NCI-H345 treated with DMSO at 0.1 percent for 48 hours (cell line): Measurements from ENCODE around the gene NUP133.
A peak's percentile ranks its signal among the peaks of the same experiment; 100 is the strongest.
"Not testable (repeated sequence)": the region's sequence is repeated elsewhere in the genome, so short reads cannot be mapped to it uniquely, and the experiment has no call there.

Experiments
- DNase-seq: peaks from one replicate; lab custom pipeline; 2025; ENCODE audit not compliant: unreplicated experiment; lab: John Stamatoyannopoulos, UW

The NUP133 gene

DNA sequence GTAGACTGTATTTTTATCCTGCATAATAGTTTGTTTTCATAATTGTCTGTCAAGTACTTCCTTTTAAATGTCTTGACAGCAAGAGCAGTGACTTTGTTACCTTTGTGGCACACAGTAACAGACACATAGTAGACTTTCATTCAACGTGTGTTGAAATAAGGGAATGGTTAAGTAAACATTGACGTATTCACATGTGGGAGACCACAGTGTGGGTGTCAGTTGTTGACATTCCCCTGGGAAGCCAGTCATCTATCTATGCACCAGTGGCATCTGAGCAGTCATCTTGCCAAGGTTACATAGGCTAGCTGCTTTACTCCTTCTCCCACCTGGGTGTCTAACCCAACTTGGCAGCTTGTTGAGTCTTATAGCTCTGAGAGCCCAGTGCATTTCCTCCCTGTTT, 1.4 kb upstream of the NUP133 start:
- peak; percentile 38 for DNase-seq

DNA sequence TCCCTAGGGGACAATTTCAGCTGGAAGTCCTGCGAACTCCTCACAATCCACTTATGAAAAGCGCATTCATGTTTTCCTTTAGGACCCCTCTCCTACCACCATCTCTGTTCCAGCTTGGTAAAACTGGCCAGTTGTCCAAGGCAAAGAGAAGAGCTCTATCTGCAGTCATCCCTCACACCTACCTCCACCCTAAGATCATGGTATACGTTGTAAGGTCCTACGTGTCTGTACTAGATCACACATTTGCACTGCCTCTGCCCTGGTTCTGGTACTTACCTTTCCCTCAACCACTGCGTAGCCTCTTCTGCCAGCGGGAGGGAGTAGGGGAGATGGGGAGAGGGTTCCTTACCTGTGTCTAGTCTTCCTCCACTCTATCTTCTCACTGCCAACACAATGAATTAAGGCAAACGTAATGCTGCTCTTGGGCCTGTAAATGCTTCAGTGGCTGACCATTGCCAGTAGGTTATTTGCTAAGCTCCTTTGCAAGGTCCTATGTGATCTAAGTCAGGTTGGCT, 739 bp upstream of the NUP133 start:
- no peak for DNase-seq

DNA sequence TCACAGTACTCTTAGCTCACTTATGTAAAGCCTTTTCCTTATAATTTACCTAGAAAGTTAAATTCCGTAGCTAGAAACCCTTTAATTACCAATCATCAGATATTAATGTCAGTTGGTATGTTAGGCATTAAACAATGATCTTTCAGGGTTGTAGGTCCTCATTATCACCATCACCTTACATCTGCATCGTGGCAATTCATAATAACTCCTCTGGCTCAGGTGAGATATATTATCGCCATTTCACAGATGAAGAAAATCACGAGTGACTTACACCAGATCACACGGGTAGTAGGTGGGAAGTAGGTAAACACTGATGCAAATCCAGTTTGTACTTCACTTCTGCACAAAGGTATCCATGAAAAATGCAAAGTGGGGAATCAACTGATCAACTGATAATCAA, 639 bp downstream of the NUP133 start:
- DNase-seq: no peak

DNA sequence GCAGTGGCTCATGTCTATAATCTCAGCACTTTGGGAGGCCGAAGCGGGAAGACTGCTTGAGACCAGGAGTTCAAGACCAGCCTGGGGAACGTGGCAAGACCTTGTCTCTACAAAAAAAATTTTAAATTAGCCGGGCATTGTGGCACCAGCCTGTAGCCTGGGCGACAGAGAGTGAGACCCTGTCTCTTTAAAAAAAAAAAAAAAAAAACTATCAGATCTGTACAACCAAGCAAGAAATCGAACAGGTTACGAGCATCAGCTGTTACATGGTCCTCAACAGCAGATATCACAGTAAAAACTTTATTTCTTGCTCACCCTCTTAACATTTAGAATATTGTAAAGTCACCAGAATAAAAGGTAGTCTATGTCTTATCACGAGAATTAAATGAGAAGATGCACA, 1.5 kb downstream of the NUP133 start:
- no peak for DNase-seq

DNA sequence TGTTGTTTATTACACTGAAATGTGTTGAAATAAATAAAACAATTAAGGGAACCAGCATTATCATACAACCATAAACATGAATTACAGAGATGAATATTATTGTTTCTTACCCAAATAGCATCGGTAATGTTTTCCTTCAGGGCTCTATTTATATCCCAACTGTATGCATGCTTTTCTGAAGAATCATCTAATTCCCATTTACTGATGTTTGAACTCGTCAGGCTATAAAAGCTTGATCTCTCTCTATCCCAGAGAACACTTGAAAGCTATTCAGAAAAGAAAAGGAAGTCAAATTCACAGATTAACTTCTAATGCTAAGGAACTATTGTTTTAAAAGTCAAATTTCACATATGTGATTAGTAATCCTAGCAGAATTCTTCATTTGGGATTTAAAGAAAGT, 12.4 kb downstream of the NUP133 start:
- DNase-seq: no peak

DNA sequence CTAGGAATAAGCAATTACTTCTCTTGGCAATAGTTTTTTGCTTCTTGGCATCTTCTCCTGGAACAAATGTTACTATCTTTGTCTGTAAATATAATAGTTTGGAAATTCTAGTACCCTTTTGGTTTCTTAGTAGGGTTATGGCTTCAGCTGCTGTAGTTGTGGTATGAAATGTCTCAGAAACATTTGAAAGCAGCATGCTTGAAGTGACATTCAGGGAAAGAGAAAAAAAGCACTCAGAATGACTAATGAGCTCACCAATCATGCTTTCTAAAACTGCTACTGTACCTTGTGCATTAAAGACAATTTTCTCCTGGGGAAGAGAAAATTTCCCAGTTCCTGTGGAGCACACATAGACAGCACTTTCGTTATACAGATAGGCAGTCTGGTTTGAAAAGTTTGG, 21.0 kb downstream of the NUP133 start:
- no peak for DNase-seq

DNA sequence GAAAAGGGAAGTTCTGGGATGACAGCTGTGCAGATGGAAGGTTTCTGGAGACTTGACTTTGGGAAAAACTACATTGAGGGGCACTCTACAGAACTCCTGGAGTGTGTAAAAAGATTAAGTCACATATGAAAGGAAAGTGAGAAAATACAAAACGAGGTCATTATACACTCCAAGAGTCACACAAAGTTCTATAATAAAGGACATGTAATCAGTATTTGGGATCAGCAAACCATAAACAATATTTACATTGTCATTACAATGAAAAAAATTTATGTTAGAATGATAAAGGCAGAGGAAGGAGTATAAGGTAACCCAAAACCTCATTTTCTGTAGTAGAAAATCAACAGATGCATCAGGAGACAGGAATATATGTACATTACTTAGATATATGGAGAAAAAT, 22.8 kb downstream of the NUP133 start:
- DNase-seq: no peak

DNA sequence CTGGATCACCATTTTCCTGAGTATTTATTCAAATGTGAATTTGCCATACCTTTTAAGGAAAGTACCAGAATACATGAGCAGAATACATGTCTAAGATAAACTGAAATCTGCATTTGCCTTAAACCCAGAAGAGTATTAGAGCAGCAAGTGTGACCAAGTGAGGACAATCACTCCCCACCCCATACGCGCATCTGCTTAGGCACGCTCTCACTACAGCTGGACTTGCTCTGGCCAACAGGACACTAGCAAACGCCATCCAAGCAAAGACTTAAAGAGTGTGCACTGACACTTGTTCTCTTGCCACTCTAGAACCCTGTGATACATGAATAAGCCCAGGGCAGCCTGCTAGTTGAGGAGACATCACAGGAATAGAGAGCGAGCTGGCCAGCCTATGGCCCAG, 25.6 kb downstream of the NUP133 start:
- DNase-seq: no peak

DNA sequence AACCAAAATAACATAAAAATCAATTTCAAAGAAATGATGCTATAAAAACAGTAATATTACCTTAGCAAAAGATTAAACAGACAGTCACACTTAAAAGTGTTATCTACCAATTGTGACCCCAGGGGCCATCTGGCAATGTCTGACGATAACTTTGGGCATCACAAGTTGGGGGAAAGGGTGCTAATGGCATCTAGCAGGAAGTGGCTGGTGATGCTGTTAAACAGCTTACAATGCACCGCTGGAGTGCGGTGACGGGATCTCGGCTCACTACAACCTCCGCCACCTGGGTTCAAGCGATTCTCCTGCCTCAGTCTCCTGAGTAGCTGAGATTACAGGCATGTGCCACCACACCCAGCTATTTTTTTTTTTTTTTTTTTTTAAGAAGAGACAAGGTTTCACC, 27.6 kb downstream of the NUP133 start:
- no peak for DNase-seq

DNA sequence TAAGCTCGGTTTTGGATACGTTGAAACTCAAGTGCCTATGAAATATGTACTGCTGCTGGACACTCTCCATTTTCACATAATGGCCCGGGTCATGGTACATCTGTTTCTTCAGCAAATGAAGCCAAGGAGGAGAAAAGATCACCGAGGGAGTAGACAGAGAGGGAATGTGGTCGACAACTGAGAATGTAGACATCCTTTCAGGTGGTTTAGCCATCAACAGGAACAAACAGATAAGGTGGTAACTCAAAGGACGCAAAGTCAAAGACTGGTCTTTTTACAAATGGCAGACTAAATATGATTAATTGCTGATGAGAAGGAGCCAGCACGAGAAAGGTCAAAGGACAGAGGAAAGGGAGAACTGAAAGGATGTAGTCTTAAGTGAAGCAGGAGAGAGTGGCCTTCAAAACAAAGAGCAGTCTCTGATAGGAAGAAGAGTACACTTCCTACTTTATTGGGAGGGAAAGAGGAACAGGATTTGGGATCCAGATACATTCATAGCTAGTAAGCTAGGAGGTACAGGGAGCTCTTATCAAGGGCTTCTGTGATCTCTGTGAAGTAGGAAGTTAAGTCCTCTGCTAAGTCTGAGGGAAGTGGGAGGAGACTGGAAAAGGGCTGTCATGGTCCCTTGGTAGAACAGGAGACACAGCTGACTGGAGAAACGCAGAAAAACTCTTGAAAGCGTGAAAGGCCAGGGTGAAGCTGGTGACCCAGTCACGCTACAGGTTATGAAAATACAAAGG, 28.3 kb downstream of the NUP133 start:
- DNase-seq: no peak

DNA sequence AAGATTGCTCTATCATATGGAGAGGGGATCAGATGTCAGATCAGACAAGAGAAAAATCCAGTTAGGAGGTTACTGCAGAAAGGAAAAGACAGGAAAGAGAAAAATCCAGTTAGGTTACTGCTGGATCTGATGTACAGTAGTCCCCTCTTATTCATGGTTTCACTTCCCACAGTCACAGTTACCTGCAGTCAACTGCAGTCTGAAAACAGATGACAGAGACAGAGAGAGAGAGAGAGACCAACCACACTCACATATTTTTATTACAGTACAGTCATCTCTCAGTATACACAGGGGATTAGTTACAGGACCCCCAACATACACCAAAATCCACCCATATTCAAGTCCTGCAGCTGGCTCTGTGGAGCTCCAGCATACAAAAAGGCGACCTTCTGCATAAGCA, 29.3 kb downstream of the NUP133 start:
- no peak for DNase-seq

DNA sequence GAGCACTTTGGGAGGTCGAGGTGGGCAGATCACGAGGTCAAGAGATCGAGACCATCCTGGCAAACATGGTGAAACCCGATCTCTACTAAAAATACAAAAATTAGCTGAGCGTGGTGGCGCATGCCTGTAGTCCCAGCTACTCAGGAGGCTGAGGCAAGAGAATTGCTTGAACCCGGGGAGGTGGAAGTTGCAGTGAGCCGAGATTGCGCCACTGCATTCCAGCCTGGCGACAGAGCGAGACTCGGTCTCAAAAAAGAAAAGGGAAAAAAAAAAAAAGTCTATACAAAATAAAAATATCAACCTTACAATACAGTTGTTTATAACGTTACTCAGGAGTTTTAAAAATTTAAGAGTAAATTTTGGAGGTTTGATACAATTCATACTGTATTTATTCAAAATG, 32.3 kb downstream of the NUP133 start:
- DNase-seq: not testable (repeated sequence)

DNA sequence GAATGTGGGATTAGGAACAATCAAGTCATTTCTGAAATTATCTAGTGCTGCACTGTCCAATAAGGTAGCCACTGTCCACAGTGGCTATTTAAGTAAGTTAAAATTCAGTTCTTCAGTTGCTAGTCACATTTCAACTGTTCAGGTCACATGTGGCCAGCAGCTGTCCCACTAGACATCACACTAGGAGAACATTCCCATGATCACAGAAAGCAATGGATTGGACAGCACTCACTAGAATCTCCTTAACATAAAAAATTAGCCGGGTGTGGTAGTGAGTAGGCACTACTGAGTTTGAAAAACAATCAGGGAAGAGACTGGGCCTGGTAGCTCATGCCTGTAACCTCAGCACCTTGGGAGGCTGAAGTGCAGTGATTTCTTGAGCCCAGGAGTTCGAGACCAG, 33.6 kb downstream of the NUP133 start:
- no peak for DNase-seq

DNA sequence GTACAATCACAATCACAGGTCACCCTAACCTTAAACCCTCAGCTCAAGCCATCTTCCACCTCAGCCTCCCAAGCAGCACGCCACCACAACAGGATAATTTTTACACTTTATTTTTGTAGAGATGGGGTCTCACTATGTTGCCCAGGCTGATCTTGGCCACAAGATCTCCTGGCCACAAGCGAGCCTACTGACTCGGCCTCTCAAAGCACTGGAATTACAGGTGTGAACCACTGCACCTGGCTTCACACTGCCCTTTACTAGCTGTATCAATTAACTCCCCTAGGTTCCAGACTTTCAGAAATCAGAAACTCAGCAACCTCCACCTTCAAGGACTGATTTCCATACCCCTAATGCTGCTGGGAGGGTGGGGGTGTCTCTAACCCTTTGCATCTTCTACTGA, 37.0 kb downstream of the NUP133 start:
- DNase-seq: no peak

DNA sequence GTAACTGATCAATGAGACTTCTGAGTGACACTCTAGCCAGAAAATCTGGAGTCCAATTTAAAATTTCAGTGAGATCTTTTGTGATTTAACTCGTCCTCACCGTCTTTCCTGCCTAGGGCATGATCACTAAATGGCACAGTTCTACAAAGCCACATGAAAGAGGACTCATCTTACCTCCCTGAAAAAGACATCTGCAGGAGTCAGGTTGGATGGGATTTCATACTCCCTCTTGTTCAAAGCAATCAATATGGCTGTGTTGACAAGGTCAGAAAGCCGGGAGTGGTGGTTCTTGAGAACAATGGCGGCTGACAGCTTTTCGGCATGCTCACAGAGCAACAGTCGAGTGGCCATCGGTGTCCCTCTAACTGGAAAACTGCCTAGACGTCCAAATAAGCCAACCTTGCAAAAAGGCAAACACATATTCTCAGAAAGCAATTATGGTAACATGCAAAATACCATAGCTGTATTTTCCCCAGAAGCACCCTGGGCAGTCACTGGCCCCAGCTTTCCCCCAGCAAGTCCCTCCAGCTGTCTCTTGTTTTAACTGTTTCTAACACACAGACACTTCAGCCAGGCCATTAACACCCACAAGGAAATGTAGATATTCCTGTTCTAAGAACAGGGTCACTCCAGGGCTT, 37.6 kb downstream of the NUP133 start:
- DNase-seq: no peak

DNA sequence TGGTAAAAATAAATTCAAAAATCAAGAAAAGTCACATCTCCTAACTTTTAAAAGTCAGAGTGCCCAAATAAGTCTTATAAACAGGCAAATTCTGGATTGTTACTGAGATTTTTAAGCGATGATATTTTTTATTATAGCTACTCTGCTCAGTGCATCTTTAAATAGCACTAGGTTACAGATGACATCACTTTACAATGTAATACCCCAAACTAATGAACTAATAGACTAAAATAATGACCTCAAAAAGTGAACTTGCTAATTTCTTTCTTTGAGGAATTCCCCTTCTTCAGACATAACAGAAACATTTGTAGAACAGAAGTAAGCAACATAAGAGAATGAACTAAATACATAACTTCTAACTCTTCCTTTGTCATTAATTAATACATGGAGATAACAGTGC, 41.3 kb downstream of the NUP133 start:
- DNase-seq: no peak

DNA sequence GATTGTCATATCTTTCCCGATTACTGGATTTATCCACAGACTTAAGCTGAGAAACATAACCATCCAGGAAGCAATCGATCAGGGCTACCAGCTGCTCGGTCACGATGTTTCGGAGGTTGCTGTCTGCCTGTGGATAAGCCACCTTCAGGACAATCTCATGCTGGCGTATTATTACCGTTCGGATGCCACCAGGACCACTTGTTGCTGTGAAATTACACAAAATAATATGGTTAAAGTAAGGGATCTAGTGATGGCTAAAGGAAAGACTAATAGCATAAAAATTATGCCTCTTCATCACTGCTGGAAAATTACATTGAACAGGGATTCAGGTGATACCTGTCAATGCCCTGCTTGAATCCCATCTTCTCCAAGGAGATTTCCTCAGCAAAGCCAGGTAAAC, 43.5 kb downstream of the NUP133 start:
- DNase-seq: no peak

DNA sequence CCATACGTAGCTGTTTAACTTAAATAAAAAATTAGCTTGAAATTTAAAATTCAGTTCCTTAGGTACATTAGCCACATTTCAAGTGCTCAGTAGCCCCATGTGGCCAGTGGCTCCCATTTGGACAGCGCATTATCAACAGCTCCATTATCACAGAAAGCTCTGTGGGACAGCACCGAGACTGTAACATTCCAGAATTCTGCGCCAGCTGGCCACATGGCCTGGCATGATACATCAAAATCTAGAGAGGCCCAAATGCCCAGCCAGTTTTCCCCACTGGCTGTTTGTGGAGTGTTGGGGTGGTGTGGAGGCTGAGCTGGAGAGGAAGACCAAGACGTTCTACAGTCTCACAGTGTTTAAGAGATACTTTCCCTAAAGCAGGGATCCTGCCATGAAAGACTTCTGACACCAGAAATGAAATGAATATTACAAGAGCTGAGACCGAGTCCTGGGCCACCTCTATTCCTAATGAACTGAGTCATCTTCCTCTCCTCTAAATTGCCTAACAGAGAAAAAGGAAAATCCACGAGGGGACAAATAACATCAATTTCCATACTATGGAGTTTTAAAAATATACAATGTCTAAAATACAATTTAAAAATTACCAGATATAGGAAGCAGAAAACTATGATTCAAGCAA, 47.0 kb downstream of the NUP133 start:
- no peak for DNase-seq

DNA sequence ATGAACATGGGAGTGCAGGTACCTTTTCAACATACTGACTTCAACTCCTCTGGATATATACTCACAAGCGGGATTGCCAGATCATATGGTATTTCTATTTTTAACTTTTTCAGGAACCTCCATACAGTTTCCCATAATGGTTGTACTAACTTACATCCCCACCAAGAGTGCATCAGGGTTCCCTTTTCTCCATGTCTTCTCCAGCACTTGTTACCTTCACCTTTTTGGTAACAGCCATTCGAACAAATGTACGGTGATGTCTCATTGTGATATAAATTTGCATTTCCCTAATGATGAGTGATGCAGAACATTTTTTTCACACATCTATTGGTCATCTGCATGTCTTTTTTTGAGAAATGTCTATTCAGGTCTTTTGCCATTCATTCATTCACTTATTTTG, 48.3 kb downstream of the NUP133 start:
- no peak for DNase-seq

DNA sequence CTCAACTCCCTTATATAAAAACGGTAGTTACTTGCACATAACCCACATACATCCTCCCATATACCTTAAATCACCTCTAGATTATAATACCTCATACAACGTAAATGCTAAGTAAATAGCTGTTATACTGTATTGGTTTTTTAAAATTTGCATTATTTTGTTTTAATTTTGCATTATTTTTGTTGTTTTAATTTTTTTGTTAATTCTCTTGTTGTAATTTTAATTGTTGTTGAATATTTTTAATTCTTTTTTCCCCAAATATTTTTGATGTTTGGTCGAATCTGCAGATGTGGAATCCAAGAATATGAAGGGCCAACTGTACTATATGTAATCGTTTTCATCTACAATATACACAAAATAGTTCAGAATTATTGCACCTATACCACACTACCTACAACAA, 50.7 kb downstream of the NUP133 start:
- DNase-seq: no peak

DNA sequence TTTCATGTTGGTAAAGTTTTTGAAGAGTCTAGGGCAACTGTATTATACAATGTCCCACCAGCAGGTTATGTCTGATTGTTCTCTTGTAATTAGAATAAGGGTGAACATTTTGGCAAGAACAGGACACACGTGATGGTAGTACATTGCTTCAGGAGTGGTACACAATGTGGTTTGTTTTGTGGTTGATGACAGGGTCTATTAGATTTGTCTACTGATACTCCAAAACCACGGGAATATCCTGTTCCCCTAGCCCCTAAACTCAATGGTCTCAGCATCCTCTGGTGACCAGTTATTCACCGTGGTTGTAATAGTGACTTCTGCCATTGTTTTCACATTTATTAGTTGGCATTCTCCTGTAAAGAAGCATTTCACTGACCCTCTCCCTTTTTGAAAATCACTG, 52.1 kb downstream of the NUP133 start:
- no peak for DNase-seq

DNA sequence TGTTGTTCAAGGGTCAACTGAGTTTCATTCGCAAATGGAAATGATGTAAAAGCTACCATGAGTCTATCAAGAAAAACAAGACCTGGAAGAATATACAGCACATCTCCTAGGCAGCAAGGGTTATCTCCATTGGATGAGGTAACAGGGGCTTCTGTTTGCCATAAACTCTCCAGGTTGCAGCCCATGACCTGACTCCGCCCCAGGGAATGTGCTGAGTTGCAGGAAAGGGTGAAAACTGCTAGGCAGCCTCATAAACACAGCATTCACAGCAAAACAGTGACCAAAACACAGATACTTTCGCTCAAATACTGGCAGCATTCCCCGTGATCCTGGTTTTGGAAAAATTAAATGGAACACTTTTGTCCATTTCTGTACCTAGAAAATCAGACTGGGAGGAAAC, 54.1 kb downstream of the NUP133 start:
- DNase-seq: no peak
